Fibroblast of peridontal ligament (primary cell): ENCODE data around the gene IL10RA.

Source experiments
- DNase-seq: peaks from one replicate; pipeline ENCODE4 v3.0.0-alpha.2; 2010; ENCODE audit errors: extremely low read depth

Gene IL10RA

DNA sequence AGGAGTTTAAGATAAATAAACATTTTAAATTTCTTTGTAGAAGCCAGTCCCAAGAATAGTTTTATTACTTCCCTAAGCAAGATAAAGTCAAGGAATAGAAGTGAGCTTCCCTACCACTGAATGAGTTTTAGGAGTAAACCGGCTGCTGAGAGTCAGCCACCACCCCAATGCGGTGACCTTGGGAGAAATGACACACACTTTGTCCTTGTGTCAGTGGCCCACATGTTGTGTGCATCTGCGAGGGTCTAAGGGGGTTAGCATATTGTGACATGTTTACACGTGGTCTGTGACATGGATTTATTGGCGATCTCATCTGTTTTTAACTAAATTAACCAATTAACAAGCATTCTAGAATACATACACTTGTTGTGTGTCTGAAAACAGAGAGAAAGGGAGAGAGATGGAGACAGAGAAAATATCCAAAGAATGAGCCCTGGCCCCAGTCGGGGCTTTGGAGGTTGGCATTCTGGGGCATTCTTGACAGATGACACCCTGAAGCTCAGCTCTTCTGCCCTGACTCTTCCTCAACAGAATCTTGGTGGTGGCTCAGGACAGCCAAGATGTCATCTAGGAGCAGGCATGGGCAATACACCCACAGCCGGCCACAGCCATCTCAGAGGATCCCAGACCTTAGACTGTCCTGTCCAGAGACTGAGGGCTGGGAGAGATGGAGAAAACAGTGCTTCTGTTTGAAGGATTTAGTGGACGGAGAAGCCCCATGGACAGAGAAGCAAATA is 60.9 kb downstream of the IL10RA start:
- DNase-seq: no peak

DNA sequence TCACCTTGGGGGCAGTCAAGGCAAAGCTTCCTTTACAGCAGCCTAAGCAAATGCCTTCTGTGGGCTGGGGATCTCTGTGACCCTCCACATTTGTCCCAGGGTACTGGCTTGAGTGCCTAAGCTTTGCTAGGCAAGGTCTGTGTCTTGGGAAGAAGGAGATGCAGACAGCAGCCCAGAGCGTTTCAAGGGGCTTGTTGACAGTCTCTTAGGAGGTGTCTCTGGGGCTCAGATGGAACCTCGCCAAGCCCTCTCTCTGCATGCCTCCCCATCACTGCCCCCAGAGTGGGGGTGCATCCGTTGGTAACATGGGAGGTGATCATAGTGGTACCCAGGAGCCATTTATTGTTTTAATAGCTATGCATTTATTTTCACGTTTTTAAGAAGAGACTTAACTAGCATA is 61.6 kb downstream of the IL10RA start:
- DNase-seq: no peak

DNA sequence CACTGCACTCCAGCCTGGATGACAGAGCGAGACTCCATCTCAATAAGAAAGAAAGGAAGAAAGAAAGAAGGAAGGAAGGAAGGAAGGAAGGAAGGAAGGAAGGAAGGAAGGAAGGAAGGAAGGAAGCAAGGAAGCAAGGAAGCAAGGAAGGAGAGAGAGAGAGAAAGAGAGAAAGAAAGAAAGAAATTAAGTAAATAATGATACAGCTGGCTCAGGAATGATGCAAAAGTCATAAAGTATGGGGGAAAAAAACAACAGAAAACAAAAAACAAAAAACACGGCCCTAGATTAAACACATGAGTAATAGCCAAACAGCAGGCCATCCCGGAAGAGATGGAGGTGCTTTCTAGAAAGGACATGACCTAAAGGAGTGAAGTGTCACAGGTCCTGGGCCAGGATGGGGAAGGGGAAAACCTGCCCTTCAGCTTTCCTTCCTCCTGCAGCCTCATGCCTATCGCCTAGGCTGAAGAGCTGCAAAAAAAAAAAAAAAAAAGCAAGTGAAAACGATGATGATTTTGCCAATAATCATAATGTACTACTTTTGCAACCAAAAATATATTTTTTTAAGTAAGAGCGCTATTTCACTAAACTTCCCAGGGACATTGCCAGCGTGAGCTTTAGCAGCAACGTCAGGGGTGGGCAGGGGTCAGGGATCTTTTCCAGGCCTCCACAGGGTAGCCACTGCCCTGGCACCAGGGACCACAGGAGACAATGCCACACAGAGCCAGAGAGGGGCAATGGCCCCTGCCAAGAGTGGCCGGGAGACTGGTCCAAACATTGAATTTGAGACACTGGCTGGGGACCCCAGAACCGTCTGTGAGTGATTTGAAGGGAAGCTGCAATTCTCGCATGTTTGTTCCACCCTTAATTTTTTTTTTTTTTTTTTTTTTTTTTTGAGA is 62.5 kb downstream of the IL10RA start:
- DNase-seq: no peak

DNA sequence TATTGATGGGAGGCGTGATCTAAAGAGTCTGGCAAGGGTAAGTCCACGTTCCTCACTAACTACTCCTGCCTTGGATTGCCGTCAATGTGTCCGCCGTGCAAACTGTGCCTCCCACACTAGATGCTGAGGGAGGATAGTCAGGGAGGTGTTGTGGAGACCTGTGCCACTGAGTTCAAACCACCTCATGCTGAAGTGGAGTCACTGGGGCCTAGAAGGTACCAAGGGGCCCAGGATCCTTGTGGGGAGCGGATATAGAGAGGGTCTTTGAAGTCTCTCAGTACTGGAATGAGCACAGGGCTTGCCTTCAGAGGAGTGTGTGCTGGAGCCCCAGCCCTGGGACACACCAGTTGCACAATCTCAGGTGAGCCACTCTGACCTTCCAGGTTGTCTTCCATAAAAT is 63.6 kb downstream of the IL10RA start:
- no peak for DNase-seq

DNA sequence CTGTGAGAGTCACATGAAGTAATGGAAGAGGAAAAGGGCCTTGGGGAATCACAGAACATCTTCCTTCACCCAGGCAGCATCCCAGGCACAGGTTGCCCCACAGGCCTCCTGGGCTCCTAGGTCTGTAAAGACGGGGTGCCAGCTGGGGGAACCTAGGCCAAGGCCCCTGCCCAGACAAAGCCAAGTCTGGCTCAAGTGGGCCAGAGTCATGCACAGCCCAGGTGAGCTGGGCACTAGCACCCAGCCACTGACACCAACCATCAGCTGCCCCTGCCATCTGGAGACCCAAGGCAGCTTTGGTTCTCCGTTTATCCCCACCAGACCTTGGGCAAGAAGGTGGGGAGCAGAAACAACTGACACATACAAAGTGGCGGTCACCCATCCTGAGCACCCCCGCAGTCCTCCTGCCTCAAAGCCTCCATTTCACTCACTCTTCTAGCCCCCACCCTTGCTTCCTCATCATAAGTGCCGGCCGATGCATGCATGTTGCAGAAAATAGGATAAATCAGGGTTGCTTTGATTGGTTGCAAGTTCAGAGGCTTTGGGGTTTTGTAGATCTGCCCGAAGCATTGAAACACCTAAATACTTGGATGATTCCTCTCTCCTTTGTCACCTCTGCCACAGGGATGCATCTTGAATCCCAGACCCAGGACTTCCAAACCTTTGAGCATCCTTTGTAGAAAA is 64.2 kb downstream of the IL10RA start:
- no peak for DNase-seq
